HL-60 (cell line): ENCODE results near the gene KAZALD1.

Experiments
- DNase-seq, 2 experiments: peaks; one replicate each; pipeline ENCODE4 v3.0.0-alpha.2; 2010 to 2020; ENCODE audit warnings: low read depth in 1 of 2, low spot score in 1 of 2
- H3K27ac ChIP-seq: fragments of 250-450 bp; sonication (Bioruptor Pico); replicated peaks from 2 replicates; pipeline ENCODE4 v1.5.1; 2020; ENCODE audit warnings: mild to moderate bottlenecking, moderate library complexity
- H3K27me3 ChIP-seq: fragments of 250-450 bp; sonication (Bioruptor Pico); 2 replicates; pipeline ENCODE4 v1.5.1; 2021; ENCODE audit warnings: mild to moderate bottlenecking, moderate library complexity; ENCODE audit not compliant: insufficient read depth, poor library complexity, severe bottlenecking
- H3K4me3 ChIP-seq: replicated peaks from 2 replicates; pipeline ENCODE4 v1.5.1; 2011; ENCODE audit warnings: mild to moderate bottlenecking, control low read depth, low read length; ENCODE audit not compliant: insufficient read depth
- GABPA ChIP-seq: IDR thresholded peaks from 2 replicates; pipeline ENCODE4 v1.6.1; 2012; ENCODE audit warnings: low read depth
- POLR2AphosphoS5 ChIP-seq: IDR thresholded peaks from 2 replicates; pipeline ENCODE4 v1.6.1; 2012; ENCODE audit warnings: low read depth
- REST ChIP-seq: IDR thresholded peaks from 2 replicates; pipeline ENCODE4 v1.6.1; 2012; ENCODE audit warnings: low read depth; ENCODE audit not compliant: insufficient replicate concordance
- SPI1 ChIP-seq: IDR thresholded peaks from 2 replicates; pipeline ENCODE4 v1.6.1; 2012; ENCODE audit warnings: low read depth, mild to moderate bottlenecking, borderline replicate concordance
- TF ChIP-seq, protein P1 (sequence below): IDR thresholded peaks from one replicate; pipeline ENCODE4 v1.5.1; 2011; ENCODE audit warnings: low read length, control low read depth, inconsistent platforms; ENCODE audit not compliant: insufficient read depth

The KAZALD1 gene

GRCh38 chr10:101031796-101032636 lies 29.8 kb upstream of the KAZALD1 start:
- Histone ChIP-seq H3K27me3 (no peaks in the 10 kb centered on the region), H3K4me3 (peak overlapping the region; percentile 74), H3K27ac (peak overlapping the region; percentile 74)
- TF ChIP-seq REST (no peak), POLR2AphosphoS5 (no peak), SPI1 (no peak), GABPA (no peak)
- TF ChIP-seq, protein P1, sequence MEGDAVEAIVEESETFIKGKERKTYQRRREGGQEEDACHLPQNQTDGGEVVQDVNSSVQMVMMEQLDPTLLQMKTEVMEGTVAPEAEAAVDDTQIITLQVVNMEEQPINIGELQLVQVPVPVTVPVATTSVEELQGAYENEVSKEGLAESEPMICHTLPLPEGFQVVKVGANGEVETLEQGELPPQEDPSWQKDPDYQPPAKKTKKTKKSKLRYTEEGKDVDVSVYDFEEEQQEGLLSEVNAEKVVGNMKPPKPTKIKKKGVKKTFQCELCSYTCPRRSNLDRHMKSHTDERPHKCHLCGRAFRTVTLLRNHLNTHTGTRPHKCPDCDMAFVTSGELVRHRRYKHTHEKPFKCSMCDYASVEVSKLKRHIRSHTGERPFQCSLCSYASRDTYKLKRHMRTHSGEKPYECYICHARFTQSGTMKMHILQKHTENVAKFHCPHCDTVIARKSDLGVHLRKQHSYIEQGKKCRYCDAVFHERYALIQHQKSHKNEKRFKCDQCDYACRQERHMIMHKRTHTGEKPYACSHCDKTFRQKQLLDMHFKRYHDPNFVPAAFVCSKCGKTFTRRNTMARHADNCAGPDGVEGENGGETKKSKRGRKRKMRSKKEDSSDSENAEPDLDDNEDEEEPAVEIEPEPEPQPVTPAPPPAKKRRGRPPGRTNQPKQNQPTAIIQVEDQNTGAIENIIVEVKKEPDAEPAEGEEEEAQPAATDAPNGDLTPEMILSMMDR = no peak
- DNase-seq = peak; percentile 63 to 69

GRCh38 chr10:101032637-101033224 lies 29.1 kb upstream of the KAZALD1 start:
- no peaks in the 10 kb centered on the region for H3K27me3 ChIP-seq

More at GRCh38 chr10:101032637-101033224, 29.1 kb upstream of the KAZALD1 start:
- TF ChIP-seq POLR2AphosphoS5 = peak; percentile 93
- TF ChIP-seq, protein P1 = no peak
- no peak for TF ChIP-seq GABPA
- TF ChIP-seq SPI1 = peak; percentile 86
- TF ChIP-seq REST = peak; percentile 48
- peak in 1 of 2 experiments; percentile 79 for DNase-seq
- H3K4me3 ChIP-seq = peak overlapping the region; percentile 74
- peak overlapping the region; percentile 74 for H3K27ac ChIP-seq
